Mammary epithelial cell (primary cell): ENCODE results near the gene HOXA7.

Source experiments
- CTCF ChIP-seq, 2 donors: IDR thresholded peaks in 1 of 2; conservative IDR thresholded peaks in 1 of 2; 2 replicates each; pipeline ENCODE4 v1.5.1; 2011 to 2012; ENCODE audit warnings: inconsistent platforms in 2 of 2, low read length in 2 of 2, mild to moderate bottlenecking in 2 of 2, control low read depth in 1 of 2, low read depth in 1 of 2; ENCODE audit not compliant: insufficient read depth in 1 of 2; ENCODE audit errors: extremely low read depth in 1 of 2
- EZH2 ChIP-seq: IDR thresholded peaks from 2 replicates; pipeline ENCODE4 v1.6.1; 2012; ENCODE audit warnings: low read length, inconsistent platforms, borderline replicate concordance

GRCh38 chr7:27138472-27138871 is 18.0 kb downstream of the HOXA7 start:
- TF ChIP-seq CTCF (conservative IDR thresholded peaks at IDR 0.05 in 1 of 2, IDR thresholded peaks at IDR 0.05 in 1 of 2; ENCODE audit: extremely low read depth in 1 of 2, insufficient read depth in 1 of 2, low read depth in 1 of 2, low read length in 2 of 2): no peak
- no peak for TF ChIP-seq EZH2
